ENCODE measurements around the gene PIEZO2. TPM values are rescaled to one million over a fixed set of nuclear protein-coding genes. Genes with fewer than 3 reads are reported as not detected.
"Not testable (repeated sequence)": the region's sequence is repeated elsewhere in the genome, so short reads cannot be mapped to it uniquely, and the experiment has no call there.

PIEZO2 gene
- total RNA-seq, 1 donor from 2014 or later, result 3.9 TPM

DNA sequence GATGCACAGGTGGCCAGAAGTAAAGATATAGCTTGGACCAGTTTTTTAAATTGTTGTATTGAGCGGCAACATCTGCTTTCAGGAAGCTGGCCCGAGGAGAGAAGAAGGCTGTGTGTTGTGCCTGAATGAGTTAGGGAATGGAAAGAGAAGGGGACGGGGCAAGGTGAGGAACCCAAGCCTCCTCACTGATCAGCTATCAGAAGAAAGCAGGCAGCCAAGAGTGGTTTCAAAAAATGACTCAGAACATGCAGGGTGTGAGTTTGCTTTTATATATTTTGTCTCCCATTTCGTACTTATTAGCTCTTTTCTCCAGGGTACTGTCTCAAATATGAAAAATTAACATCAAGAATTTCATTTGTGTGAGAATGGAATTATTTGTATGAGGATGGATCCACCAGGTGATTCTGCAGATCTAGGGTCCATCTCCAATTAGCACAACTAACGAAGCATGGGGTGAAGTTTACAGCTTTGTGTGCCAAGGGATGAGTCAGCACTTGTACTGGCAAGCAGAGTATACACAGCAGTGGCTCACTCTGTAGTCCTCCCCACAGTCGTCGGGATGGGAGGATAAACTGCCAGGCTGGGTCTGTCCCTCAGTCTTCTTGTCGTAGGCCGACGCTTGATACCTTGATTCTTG lies 175.7 kb downstream of the PIEZO2 start:
- DNase-seq (ENCODE audit: low spot score), result no peak

DNA sequence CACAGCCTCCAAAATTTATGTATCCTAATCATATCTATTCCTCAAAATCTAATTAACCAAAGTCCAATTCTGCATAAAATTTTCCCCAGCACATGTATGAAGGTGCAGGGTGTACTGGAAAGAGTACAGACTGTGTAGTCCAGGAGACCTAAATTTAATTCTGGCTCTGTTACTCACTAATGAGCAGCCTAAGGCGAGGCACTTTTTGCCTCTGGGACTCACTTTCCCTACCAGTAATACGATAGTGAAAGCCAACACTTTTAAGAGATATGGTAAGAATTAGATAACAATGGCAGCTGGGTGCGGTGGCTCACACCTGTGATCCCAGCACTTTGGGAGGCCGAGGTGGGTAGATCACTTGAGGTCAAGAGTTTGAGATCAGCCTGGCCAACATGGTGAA lies 177.7 kb downstream of the PIEZO2 start:
- DNase-seq (ENCODE audit: low spot score), result no peak

DNA sequence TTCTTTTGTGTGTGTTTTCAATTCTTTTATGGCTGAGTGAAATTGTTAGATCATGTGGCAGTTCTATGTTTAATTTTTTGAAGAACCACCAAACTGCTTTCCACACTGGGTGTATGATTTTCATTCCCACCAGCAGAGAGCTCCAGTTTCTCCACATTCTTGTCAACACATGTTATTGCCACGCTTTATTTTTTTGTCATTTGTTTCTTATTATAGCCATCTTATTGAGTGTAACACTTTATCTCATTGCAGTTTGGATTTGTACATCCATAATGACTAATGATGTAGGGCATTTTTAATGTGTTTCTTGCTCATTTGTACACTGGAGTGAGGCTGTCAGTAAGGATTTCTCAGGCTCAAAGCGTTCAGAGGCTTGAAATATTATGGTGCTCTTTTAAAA lies 184.2 kb downstream of the PIEZO2 start:
- DNase-seq (ENCODE audit: low spot score), result no peak

DNA sequence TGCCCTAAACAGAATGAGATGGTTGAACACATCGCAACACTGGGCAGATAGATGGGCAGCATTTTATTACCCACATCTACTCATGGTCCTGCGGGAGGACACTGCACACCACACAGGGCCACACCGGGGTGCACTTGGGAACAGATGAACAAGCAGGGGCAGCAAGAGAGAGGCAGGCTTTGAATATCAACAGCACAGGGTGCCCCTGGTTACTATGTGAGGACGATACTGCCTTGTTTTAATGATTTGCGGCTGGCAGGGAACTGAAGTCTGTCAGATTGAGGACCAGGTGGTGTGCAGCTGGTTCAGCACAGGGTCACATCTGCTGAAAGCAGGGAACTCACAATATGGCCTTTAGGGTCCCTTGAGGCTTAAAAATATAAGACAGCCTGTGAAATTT lies 195.7 kb downstream of the PIEZO2 start:
- no peak for DNase-seq (ENCODE audit: low spot score)

DNA sequence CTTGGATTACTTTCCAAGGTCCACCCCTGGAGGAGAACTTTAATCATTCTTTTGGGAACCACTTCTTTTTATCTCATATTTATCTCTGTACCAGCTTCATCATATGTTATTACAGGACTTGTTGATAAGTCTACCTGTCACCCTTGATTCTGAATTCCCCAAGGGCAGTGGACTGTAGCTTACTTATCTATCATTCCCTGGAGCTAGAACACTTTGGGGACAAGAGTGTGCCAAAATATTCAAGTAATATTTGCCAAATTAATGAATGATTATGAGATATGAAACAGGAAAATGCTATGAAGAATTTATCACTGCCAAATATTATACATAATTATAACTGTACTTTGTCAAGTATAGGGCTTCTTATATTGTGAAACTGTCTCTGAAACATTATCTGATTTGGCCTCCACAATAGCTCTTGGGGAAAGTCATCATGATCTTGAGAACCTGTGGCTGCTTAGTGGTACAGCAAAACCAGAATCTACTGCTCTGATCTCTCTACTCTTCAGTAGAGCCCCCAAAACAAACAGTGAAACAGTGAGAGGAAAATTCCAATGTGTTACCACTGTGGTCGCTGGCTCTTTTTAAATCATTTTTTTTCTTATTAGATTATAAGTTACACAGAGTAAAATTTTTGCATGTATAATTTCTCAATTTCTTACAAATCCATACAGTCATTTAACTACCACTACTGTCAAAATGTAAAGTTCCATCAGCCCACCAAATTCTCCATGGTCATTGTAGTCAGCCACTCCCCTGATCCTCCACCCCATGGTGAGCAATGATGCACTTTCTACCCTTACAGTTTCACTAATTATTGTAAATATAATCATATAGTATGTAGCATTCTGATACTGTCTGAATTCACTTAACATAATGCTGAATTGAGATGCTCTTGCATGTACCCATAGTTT lies 197.5 kb downstream of the PIEZO2 start:
- no peak for DNase-seq (ENCODE audit: low spot score)

DNA sequence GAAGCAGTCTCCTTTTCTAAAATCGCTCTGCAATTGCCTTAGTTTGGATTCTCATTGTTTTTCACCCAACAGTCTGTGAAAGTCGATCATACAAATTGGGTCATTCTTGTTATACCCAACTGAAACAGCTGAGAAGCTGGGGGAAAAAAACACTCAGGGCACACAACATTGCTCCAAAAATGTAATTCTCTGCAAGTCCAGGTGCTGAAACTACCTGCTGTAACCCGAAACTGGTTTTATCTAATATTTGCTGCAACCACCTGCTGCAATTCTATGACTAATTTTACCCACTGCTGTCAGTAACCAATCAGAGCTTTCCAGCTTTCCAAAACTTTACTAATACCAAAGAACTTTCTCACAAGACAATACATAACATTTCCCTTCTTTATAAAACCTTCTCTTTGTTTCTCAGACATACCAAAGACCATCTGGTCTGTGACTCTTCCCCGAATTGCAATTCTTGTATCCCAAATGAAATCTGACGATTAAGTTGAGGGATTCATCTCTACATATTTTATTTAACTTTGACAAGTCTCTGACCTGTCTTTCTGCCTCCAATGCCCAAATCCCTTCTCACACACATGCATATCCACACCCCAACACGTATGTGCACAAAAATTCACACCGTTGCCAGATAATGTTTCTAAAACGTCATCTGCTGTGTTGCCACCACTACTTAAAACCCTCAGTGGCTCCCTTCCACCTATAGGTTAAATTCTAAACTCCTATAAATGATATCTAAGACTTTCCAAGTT lies 198.3 kb downstream of the PIEZO2 start:
- no peak for DNase-seq (ENCODE audit: low spot score)

DNA sequence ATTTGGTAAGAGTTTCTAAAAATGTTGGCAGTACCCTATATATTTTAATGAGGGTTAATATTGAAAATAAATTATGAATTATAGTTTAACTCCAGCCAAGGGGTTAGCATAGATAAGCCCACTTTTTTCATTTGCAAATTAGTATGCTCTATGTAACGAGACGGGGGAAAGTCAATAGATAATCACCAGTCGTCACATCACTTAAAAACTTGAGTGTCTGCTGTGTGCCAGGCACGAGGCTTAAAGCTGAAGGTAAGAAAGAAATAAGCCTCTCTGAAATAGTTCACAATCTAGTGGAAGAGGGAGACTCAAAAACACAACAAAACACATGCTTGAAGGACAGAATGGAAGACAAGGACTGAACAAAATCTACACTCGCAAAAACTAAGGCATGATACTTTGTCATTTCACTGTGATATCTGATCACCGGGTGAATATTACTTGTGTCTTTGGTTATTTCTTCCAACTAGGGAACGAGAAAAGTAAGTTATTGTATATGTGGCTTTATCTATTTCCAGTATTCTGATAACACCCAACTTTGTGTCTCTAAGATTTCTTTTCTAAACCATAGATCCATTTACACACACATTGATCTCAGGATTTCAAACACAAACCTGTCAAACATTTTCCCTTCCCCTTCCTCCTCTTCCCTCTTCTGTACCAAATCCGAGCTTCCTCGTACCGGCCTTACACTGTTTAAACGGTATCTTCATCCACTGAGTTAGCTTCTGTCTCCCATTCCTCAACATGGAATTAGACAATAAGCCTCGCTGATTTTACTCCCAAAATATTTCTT lies 199.1 kb downstream of the PIEZO2 start:
- no peak for DNase-seq (ENCODE audit: low spot score)

DNA sequence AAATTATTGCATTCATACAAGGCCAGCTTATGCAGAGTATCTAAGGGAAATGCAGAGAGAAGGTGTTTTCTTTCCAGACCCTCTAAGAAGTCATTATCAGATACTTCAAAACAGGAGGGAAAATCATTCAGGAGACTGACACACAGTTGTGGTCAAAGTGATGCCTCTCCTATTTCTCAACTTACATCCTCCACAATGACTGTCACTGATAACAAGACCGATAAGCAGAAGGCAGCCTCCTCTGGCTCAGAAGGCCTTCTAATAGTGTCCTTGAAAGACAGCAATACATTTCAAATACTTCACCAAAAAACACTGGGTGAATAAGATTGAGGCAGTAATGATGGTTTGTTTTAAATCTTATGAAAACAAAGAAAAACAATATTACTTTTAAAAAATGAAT lies 199.7 kb downstream of the PIEZO2 start:
- DNase-seq (ENCODE audit: low spot score), result no peak

DNA sequence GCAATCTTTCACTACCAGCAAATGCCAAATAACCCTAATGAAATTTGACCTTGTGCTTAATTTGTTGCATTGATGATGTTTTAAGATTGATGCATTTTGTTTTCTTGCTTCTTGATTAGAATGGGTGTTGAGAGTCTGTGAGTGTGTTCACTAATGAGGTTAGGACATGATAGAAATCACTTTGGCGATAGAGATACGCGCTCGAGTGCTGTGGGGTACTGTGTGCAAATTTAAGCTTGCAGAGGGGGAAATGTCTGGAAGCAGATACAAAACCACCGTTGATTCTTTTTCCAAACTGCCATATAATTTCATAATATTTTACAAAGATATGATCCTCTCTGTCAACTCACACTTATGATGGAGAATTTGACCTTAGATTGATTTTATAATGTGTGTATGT lies 200.9 kb downstream of the PIEZO2 start:
- no peak for DNase-seq (ENCODE audit: low spot score)

DNA sequence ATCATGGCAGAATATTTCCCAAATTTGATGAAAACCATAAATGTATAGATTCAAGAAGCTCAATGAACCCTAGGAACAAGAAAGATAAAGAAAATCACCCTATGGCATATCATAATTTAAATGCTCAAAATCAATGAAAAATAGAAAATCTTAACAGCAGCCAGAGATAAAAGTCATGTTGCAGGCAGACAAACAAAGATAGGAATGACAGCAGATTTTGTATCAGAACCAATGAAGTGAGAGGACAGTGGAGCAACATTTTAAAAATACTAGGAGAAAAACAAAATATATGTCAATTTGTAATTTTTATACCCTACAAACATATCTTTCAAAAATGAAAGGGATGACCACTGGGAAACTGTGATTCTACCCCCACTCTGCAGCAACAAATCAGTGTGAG lies 203.3 kb downstream of the PIEZO2 start:
- no peak for DNase-seq (ENCODE audit: low spot score)

DNA sequence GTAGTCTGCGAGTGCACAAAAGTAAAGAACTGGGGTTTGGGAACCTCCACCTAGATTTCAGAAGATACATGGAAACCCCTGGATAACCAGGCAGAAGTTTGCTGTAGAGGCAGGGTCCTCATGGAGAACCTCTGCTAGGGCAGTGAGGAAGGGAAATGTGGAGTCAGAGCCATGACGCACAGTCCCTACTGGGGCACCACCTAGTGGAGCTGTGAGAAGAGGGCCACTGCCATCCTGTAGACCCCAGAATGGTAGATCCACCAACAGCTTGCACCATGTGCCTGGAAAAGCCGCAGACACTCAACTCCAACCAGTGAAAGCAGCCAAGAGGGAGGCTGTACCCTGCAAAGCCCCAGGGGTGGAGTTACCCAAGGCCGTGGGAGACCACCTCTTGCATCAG lies 206.4 kb downstream of the PIEZO2 start:
- no peak for DNase-seq (ENCODE audit: low spot score)

DNA sequence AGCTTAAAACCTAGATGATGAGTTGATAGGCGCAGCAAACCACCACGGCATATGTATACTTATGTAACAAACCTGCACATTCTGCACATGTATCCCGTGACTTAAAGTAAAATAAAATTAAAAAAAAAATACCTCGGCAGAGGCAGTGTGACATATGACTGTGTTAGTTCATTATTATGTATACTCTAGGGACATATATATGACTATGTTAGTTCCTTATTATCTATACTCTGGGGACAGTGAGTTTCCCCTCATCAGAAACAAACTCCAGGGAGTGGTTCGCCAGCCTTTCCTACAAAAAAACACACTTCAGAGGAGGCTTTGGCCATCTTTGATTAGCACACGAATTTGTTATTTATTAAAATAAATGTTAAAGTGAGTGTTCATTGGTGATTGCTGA lies 209.5 kb downstream of the PIEZO2 start:
- no peak for DNase-seq (ENCODE audit: low spot score)

DNA sequence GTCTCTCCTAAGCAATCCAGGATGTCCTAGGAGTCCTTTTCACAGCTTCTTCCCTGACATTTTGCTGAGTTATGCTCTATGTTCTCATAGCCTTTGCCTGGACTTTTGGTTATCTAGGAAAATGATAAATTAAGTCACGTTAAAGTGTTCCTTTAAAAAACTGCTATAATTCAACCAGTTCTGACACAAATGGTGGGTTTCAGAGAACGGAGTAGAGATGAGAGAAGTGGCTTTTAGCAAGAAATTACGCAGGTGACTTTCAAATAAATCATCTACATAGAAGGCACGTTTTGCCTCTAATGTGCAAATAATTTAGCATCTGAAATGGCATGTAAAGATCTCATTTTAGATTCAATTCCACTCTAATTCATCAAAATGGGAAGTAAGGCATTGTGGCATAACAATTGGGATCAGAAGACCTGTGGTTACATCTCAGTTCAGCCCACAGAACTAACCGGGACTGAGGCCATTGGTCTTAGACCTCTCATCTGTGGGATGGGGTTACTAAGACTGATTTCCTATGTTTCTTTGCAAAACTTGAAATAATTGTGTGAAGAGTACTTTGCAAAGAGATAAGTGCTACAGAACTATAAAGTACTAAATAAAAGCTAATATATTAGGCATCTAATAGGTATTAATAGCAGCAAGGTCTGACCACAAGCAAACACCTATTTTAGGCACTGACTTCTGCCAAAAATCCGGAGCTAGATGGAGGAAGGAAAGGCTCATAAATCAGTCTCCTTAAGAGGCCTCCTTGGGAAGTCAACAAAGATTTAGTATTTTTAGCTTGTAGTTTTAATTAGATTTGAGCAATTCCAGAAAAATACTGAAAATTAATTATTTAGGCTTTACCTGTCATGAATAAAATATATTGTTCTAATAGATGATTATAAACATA lies 211.4 kb downstream of the PIEZO2 start:
- no peak for DNase-seq (ENCODE audit: low spot score)

DNA sequence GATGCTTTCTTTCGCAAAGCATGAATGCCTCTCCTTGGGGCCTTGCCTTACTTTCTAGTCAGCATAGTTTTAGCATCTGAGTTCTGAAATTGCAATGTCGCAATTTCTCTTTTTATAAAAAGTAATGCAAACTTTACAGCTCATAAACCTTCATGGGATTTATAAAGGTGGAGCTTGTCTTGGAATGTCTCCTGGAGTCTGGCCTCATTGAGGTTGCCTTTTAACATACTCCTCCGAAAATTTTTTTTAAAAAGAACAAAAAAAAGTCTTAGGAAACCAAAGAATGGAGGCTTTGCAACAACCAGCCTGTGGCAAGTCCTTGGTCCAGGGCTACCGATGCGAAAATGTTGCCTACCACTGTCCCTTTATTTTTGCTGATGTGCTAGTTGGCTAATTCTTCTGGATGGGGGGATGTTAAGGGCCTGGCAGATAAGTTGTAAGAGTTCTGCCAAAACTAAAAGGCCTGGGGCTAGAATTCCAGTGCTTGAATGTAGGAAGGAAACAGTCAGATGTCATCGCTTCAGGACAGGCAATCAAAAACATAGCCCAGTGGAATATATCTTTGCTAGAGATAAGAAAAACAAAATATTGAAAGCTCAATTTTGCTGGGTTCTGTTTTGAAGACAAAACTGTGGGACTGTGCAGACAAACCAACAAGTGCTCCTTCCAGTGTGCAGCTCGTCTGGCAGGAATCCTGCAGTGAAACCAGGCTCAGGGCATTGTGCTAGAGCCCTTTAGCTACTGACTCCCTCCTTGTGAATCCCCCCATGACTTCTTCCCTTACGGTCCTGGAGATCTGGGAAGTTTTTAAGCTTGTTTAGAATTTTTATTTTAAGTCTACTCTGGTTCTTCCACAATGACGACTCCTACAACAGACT lies 213.0 kb downstream of the PIEZO2 start:
- no peak for DNase-seq (ENCODE audit: low spot score)

DNA sequence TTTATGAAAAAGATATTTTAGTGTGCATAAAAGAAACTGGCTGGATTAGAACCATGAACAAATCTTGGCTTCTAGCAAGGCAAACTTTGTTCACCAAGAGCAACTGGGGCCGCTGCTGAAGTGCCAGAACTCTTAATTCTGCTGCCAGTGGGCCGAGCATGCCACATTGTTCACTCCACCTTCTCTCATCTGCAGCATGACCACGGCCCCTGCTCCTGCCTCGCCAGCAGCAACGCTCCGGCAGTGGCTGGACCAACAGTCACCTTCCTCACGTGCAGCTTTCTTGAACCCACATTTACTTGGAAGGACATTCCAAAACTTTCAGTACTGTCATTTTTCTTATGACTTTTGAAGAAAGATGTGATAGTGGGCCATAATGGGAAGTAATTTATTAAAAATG lies 213.8 kb downstream of the PIEZO2 start:
- no peak for DNase-seq (ENCODE audit: low spot score)

DNA sequence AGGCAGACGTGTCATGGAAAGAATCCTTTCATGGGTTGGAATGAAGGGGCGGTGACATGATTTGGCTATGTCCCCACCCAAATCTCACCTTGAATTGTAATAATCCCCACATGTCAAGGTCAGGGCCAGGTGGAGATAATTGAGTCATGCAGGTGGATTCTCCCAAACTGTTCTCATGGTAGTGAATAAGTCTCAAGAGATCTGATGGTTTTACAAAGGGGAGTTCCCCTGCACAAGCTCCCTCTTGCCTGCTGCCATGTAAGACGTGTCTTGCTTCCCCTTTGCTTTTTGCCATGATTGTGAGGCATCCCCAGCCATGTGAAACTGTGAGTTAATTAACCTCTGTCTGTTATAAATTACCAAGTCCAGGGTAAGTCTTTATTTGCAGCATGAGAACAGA lies 215.7 kb downstream of the PIEZO2 start:
- not testable (repeated sequence) for DNase-seq (ENCODE audit: low spot score)

DNA sequence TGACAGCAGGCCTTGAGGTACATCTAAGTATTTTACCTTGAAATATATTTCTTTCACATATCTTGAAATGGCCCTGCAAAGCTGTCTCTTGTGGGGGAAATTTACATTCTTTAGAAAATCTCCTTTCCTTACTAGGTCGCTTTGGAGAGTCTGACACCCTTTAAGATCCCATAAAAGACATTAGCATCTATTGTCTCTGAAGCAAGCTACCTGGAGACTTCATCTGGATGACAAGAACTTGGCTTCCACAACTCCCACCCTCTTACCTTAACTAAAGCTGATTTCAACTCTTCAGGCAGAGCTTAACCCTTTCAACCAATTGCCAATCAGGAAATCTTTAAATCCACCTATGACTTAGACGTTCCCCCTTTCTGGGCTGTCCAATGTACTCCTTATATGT lies 219.3 kb downstream of the PIEZO2 start:
- DNase-seq (ENCODE audit: low spot score), result no peak

DNA sequence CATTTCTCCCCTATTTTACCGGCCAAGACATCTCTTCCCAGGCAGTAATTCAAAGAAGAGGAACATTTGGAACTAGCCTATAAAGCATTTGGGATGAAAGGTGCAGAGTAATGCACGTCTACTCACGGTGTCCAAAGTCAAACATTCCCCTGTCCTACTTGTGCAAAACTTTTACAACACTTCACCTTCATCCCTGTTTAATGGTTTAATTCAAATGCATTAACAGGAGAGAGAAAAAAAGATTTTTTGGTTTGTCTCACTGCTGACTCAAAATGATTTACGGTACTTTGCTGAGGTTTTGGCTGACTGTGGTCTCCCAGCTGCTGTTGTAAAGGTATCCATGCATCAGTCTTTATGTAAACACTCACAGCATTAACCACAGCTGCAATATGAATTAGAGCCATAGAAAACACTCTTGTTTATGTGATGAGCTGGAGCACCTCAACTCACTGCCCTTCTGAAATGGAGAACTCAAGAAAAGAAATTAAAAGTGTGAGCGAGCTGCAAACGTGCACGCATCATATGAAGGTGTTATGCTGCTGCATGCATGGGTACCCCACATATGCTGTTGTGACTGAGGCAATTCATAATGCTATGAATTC lies 220.5 kb downstream of the PIEZO2 start:
- no peak for DNase-seq (ENCODE audit: low spot score)

DNA sequence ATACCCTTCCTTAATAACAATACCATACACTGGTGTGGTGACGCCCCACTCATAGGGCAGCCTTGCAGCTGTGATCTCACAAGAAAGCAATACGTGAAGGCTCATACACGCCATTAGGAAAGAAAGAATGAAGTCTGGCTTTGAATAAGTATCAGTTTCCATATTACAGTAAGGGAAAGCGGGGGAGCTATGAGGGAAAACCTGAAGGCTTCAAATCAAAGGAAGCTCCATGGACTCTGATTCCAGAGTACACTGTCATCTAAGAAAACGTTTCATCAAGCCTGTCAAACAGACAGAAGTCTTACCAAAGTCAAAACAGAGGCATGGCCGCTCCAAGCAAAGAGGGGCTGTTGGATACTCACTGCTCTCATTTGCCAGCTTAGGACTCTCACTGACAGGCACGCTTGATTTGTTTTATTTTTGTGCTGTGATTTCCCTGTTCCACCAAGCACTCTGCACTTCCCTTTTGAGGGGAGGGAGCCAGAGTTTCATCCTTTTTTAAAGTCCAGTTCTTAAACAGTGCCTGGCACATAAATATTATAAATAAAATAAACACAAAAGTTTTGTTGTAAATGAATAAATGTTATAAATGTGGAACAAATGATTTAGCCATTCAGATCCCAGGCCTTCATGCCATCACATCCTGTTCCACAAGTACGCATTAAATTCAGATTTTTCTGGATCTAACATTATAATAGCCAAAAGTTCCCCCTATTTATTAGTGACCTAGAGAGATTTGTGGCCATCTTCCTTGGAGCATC lies 221.2 kb downstream of the PIEZO2 start:
- DNase-seq (ENCODE audit: low spot score), result no peak
